LNCAP (cell line): ENCODE data around the gene ATP11C.

ENCODE experiments used
- CTCF ChIP-seq: fragments of 450-650 bp; IDR thresholded peaks from 2 replicates; pipeline ENCODE4 v1.5.1; 2017; ENCODE audit warnings: mild to moderate bottlenecking

The ATP11C gene

GRCh38 chrX:139898334-139898733, 34.5 kb downstream of the ATP11C start:
- TF ChIP-seq CTCF: no peak

- TF ChIP-seq CTCF: no peak
These were observed 40.3 kb downstream of the ATP11C start for GRCh38 chrX:139892512-139892911.

GRCh38 chrX:139890991-139891700, 41.7 kb downstream of the ATP11C start:
- no peak for TF ChIP-seq CTCF

GRCh38 chrX:139889760-139890159, 43.1 kb downstream of the ATP11C start:
- TF ChIP-seq CTCF: no peak

- TF ChIP-seq CTCF: no peak
These were observed 48.9 kb downstream of the ATP11C start for GRCh38 chrX:139883984-139884383.

- TF ChIP-seq CTCF: no peak
These were observed 50.6 kb downstream of the ATP11C start for GRCh38 chrX:139882299-139882698.

GRCh38 chrX:139881572-139881971, 51.3 kb downstream of the ATP11C start:
- no peak for TF ChIP-seq CTCF

- no peak for TF ChIP-seq CTCF
These were observed 51.7 kb downstream of the ATP11C start for GRCh38 chrX:139881130-139881529.
